Measurements from ENCODE around the gene OR8H2. TPM values are rescaled to one million over a fixed set of nuclear protein-coding genes. Genes with fewer than 3 reads are reported as not detected.

The OR8H2 gene
- total RNA-seq, 1 experiment from 2014 or later = not detected

DNA sequence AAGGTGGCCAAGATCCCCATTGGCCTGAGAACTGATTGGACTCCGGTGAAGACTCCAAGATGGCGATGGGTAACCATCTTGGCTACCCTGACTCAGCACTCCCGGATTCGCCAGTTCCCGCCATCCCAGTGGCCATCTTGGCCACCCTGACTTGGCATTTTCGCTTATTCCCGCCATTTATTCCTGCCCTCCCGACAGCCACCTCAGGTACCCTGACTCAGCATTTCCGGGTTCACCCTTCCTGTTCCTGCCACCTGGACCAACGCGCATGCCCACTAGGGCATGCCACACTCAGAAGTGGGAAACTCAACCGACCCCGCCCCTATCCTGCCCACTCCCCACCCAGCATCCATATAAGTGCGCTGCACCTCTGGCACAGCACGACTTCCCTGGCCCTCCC is 48.8 kb downstream of the OR8H2 start:
- no peaks in the 10 kb centered on the region for H3K27me3 ChIP-seq (ENCODE audit: insufficient read depth, low read length)
- no peak overlapping the region for H3K9ac ChIP-seq (ENCODE audit: extremely low read depth, insufficient read length, low read length)
- no peak for DNase-seq
- H2BK12ac ChIP-seq (ENCODE audit: insufficient read length, low read depth, low read length) = no peak overlapping the region
- no peak overlapping the region for H3K27ac Mint-ChIP-seq
- no peak overlapping the region for H2BK120ac ChIP-seq (ENCODE audit: low read depth, low read length, poor library complexity, severe bottlenecking)
- H3K4me1 ChIP-seq (ENCODE audit: insufficient read depth, low read length) = no peaks in the 10 kb centered on the region
- H3K9me3 ChIP-seq (ENCODE audit: control insufficient read depth, low read depth, low read length) = peaks cover 5% of the 10 kb centered on the region
- H4K20me1 ChIP-seq (ENCODE audit: control insufficient read depth, insufficient read depth, insufficient read length) = no peaks in the 10 kb centered on the region
- no peak overlapping the region for H4K91ac ChIP-seq (ENCODE audit: insufficient read length, low read depth, low read length)
- H3K27ac ChIP-seq (ENCODE audit: insufficient read length, low read depth, low read length) = no peak overlapping the region
- H3K56ac ChIP-seq (ENCODE audit: insufficient read length, low read depth, low read length) = no peak overlapping the region
- no peak overlapping the region for H3K4ac ChIP-seq (ENCODE audit: low read depth, low read length)
- H3K79me1 ChIP-seq (ENCODE audit: insufficient read depth, low read depth, low read length, poor library complexity, severe bottlenecking) = no peaks in the 10 kb centered on the region
- no peak overlapping the region for H2AK5ac ChIP-seq (ENCODE audit: insufficient read length, low read length)
- no CpG with 5 or more reads among the region's 15 CpGs for WGBS (ENCODE audit: extremely low coverage, insufficient read length, low lambda C conversion rate)
- TF ChIP-seq, protein P1, sequence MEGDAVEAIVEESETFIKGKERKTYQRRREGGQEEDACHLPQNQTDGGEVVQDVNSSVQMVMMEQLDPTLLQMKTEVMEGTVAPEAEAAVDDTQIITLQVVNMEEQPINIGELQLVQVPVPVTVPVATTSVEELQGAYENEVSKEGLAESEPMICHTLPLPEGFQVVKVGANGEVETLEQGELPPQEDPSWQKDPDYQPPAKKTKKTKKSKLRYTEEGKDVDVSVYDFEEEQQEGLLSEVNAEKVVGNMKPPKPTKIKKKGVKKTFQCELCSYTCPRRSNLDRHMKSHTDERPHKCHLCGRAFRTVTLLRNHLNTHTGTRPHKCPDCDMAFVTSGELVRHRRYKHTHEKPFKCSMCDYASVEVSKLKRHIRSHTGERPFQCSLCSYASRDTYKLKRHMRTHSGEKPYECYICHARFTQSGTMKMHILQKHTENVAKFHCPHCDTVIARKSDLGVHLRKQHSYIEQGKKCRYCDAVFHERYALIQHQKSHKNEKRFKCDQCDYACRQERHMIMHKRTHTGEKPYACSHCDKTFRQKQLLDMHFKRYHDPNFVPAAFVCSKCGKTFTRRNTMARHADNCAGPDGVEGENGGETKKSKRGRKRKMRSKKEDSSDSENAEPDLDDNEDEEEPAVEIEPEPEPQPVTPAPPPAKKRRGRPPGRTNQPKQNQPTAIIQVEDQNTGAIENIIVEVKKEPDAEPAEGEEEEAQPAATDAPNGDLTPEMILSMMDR (conservative IDR thresholded peaks at IDR 0.05) = no peak
- H3K4me3 Mint-ChIP-seq = no peak overlapping the region
- no peak overlapping the region for H3K23ac ChIP-seq (ENCODE audit: insufficient read length, low read depth, low read length)
- H3K9me3 Mint-ChIP-seq = peaks cover 45 to 77% of the 10 kb centered on the region in 2 experiments
- H3T11ph ChIP-seq (ENCODE audit: low read length) = no peak overlapping the region
- no peaks in the 10 kb centered on the region for H3K79me2 ChIP-seq (ENCODE audit: insufficient read depth, low read length)
- no peak overlapping the region for H2AFZ ChIP-seq (ENCODE audit: low read length)
- no peak overlapping the region for H4K8ac ChIP-seq (replicated peaks; ENCODE audit: insufficient read length, low read depth, low read length)
- no peak overlapping the region for H2BK15ac ChIP-seq (ENCODE audit: low read depth, low read length)
- no peaks in the 10 kb centered on the region for H3K27me3 Mint-ChIP-seq (ENCODE audit: low read depth)
- no peaks in the 10 kb centered on the region for H3K23me2 ChIP-seq (ENCODE audit: insufficient read length, low read depth, low read length, poor library complexity, severe bottlenecking)
- H4K5ac ChIP-seq (ENCODE audit: insufficient read length, low read depth, low read length) = no peak overlapping the region
- peaks cover 10 to 26% (median 10%) of the 10 kb centered on the region in 3 experiments for H3K36me3 Mint-ChIP-seq (ENCODE audit: insufficient read depth in 1 of 3, low read depth in 3 of 3)
- no peak overlapping the region for H3K14ac ChIP-seq (ENCODE audit: insufficient read depth, low read length)
- H3K4me2 ChIP-seq (ENCODE audit: insufficient read depth, insufficient read length, low read length) = no peak overlapping the region
- no peaks in the 10 kb centered on the region for H3K4me1 Mint-ChIP-seq
- H3K18ac ChIP-seq (ENCODE audit: insufficient read length, low read depth, low read length) = no peak overlapping the region
- no peak overlapping the region for H2BK20ac ChIP-seq (ENCODE audit: low read depth, low read length, poor library complexity, severe bottlenecking)
- H2BK5ac ChIP-seq (ENCODE audit: insufficient read length, low read length) = no peak overlapping the region

Other genes starting within 250 kb of the OR8H2 start
- not detected in 2 replicates for gene TRIM51, start 220.4 kb upstream of the OR8H2 start, total RNA-seq (2021)
- gene OR5W2, start 189.1 kb upstream of the OR8H2 start, total RNA-seq (2021) = not detected in 2 replicates
- gene OR5I1, start 167.3 kb upstream of the OR8H2 start, total RNA-seq (2021) = not detected in 2 replicates
- not detected in 2 replicates for gene OR10AG1, start 133.7 kb upstream of the OR8H2 start, total RNA-seq (2021)
- not detected in 2 replicates for gene OR5F1, start 109.1 kb upstream of the OR8H2 start, total RNA-seq (2021)
- gene OR5AS1, start 76.0 kb upstream of the OR8H2 start, total RNA-seq (2021) = not detected in 2 replicates
- gene OR8I2, start 10.4 kb upstream of the OR8H2 start, total RNA-seq (2021) = not detected in 2 replicates
- not detected in 2 replicates for gene OR8H3, start 18.7 kb downstream of the OR8H2 start, total RNA-seq (2021)
- gene OR8J3, start 36.5 kb downstream of the OR8H2 start, total RNA-seq (2021) = not detected in 2 replicates
- gene OR8K5, start 56.6 kb downstream of the OR8H2 start, total RNA-seq (2021) = not detected in 2 replicates
- not detected in 2 replicates for gene OR5J2, start 72.9 kb downstream of the OR8H2 start, total RNA-seq (2021)
- not detected in 2 replicates for gene OR5T2, start 130.6 kb downstream of the OR8H2 start, total RNA-seq (2021)
- gene OR5T3, start 148.6 kb downstream of the OR8H2 start, total RNA-seq (2021) = not detected in 2 replicates
- not detected in 2 replicates for gene OR5T1, start 170.5 kb downstream of the OR8H2 start, total RNA-seq (2021)
- not detected in 2 replicates for gene OR8H1, start 188.6 kb downstream of the OR8H2 start, total RNA-seq (2021)
- not detected in 2 replicates for gene OR8K3, start 211.5 kb downstream of the OR8H2 start, total RNA-seq (2021)
- not detected in 2 replicates for gene OR8K1, start 242.4 kb downstream of the OR8H2 start, total RNA-seq (2021)

All from H9 (cell line).